GM12878 (cell line): ENCODE data around the gene APLN.

Experiments used
- RAD51 ChIP-seq: fragments of 450-650 bp; IDR thresholded peaks from 2 replicates; pipeline ENCODE4 v1.6.1; 2016; ENCODE audit warnings: moderate library complexity, mild to moderate bottlenecking, inconsistent platforms
- ZNF384 ChIP-seq: IDR thresholded peaks from 2 replicates; pipeline ENCODE4 v1.6.1; 2012; ENCODE audit warnings: low read depth, mild to moderate bottlenecking, low read length, improper control_type of control experiment, borderline replicate concordance

DNA sequence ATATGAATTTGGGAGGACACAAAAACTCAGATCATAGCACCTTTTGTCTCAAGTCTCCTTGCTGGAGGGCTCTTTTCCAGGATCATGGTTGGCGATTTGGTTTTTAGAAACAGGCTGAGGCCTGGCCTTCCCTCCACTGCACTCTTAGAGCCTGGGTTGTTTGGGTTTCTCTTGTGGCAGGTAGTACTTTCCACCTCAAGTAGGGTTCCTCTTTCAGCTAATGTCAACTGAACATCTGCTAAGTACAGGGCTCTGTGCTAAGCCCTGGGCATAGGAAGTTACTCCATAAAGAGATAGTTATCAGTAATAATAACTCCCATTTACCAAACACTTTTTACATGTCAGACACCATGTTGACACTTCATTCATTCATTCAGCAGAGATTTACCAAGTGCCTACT lies 28.2 kb upstream of the APLN start:
- no peak for TF ChIP-seq ZNF384
- TF ChIP-seq RAD51: no peak
